AG09309 (cell line): ENCODE results near the gene CHAF1A.

ENCODE experiments used
- DNase-seq: peaks from one replicate; pipeline ENCODE4 v3.0.0-alpha.2; 2010; ENCODE audit warnings: low read depth
- H3K4me3 ChIP-seq: 2 replicates; pipeline ENCODE4 v1.5.1; 2011; ENCODE audit warnings: mild to moderate bottlenecking, low read depth, low read length, moderate library complexity; ENCODE audit not compliant: control insufficient read depth
- CTCF ChIP-seq: IDR thresholded peaks from 2 replicates; pipeline ENCODE4 v1.5.1; 2011; ENCODE audit warnings: mild to moderate bottlenecking, low read depth, low read length, inconsistent platforms; ENCODE audit not compliant: insufficient read depth, control insufficient read depth; ENCODE audit errors: missing control alignments

CHAF1A gene

GRCh38 chr19:4414144-4414799 lies 11.8 kb downstream of the CHAF1A start:
- no peak for TF ChIP-seq CTCF
- H3K4me3 ChIP-seq: no peak overlapping the region
- no peak for DNase-seq

DNA sequence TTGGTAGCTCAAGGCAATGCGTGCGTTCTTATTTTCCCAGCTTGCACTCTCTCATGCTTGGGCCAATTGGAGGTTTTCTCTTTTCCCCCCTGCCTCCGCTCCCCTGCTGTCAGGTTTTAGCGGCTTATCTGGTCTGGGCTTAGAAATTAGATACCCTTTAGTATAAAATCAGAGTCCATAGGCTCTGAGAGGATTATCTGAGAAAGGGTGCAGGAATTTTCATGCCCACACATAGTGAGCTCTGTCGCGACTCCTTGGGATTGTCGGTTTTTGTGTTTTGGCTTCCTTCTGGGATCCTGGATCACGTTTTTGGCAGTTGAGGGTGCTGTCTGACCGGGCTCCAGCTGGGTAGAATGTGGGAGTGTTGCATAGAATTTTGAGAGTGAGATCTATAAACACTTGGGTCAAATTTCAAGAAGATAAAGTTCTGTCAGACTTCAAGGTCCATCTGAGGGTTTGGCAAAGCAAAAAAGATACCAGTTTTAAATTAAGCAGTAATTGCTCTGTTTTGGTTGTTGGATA lies 12.4 kb downstream of the CHAF1A start:
- no peak for DNase-seq
- TF ChIP-seq CTCF: no peak
- H3K4me3 ChIP-seq: no peak overlapping the region

DNA sequence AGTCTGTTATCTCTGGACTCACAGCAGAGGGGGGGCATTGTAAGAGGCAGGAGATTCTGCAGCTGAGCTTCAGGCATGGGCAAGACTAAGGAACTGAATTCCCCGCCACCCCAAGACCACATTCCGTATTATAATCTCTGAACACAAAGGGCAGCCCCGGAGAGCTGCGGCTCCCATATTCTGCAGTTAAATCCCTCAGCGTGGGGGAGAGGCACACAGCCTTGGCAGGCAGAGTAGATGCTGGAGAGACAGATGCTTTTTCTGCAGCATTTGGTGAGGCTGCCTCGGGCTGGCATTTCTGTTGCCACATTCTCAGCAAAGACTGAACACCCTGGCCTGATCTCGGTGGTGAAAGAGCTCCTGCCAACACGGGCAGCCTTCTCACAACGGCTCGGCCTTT lies 12.9 kb downstream of the CHAF1A start:
- TF ChIP-seq CTCF: no peak
- no peak overlapping the region for H3K4me3 ChIP-seq
- no peak for DNase-seq

- no peak for DNase-seq
- TF ChIP-seq CTCF: no peak
- no peak overlapping the region for H3K4me3 ChIP-seq
Measured at GRCh38 chr19:4416268-4416667, 13.8 kb downstream of the CHAF1A start.

- no peak overlapping the region for H3K4me3 ChIP-seq
- TF ChIP-seq CTCF: no peak
- DNase-seq: no peak
Measured at GRCh38 chr19:4423416-4424126, 21.1 kb downstream of the CHAF1A start.

GRCh38 chr19:4425537-4425936 lies 23.1 kb downstream of the CHAF1A start:
- no peak overlapping the region for H3K4me3 ChIP-seq
- no peak for TF ChIP-seq CTCF
- peak; percentile 25 for DNase-seq
